SK-N-SH (cell line): ENCODE results near the gene NDUFB8. TPM values are rescaled to one million over a fixed set of nuclear protein-coding genes. Genes with fewer than 3 reads are reported as not detected.

ENCODE experiments used
- CTCF ChIA-PET: fragments of 300-600, 350-600 bp; formaldehyde crosslinking; extraction: SDS; loops from one replicate; lab custom pipeline; 2021; lab: Yijun Ruan, JAX
- POLR2A ChIA-PET: fragments of 350-600 bp; sonication (Branson Sonifier 250); formaldehyde crosslinking; extraction: SDS; loops from one replicate; lab custom pipeline; 2020; ENCODE audit warnings: antibody characterized with exemption, inconsistent platforms; lab: Yijun Ruan, JAX
- DNase-seq: peaks from one replicate; pipeline ENCODE4 v3.0.0; 2012
- H2AFZ ChIP-seq: fragments of 200-600 bp; sonication (generic); 2 replicates; pipeline ENCODE4 v1.8.1; 2016; ENCODE audit warnings: antibody characterized with exemption, mild to moderate bottlenecking, low read depth
- H3F3A ChIP-seq: fragments of 200-600 bp; sonication (generic); replicated peaks from 2 replicates; pipeline ENCODE3; 2016; ENCODE audit warnings: antibody characterized with exemption, mild to moderate bottlenecking; ENCODE audit not compliant: insufficient read depth
- H3K27ac ChIP-seq, 2 experiments: fragments of 200-500 bp in 1 of 2; fragments of 200-600 bp in 1 of 2; sonication (Bioruptor generic) in 1 of 2; sonication (generic), shearing (Covaris generic) in 1 of 2; 2 replicates each; pipeline versions ENCODE4 v1.5.1 to v1.6.1; 2014 to 2016; ENCODE audit warnings: low read depth in 2 of 2, inconsistent platforms in 1 of 2, low read length in 1 of 2, mild to moderate bottlenecking in 1 of 2, mixed read lengths in 1 of 2
- H3K27me3 ChIP-seq: fragments of 200-600 bp; sonication (generic), shearing (Covaris generic); 2 replicates; pipeline ENCODE4 v1.6.1; 2016; ENCODE audit warnings: mixed run types; ENCODE audit not compliant: insufficient read depth
- H3K36me3 ChIP-seq, 2 experiments: fragments of 200-500 bp in 1 of 2; fragments of 200-600 bp in 1 of 2; sonication (Bioruptor generic) in 1 of 2; sonication (generic) in 1 of 2; replicated peaks in 1 of 2; 2 replicates each; pipeline versions ENCODE3 to v1.5.1; 2014 to 2016; ENCODE audit warnings: low read length in 1 of 2, mild to moderate bottlenecking in 1 of 2; ENCODE audit not compliant: insufficient read depth in 2 of 2, control insufficient read depth in 1 of 2
- H3K4me1 ChIP-seq, 2 experiments: fragments of 200-500 bp in 1 of 2; fragments of 200-600 bp in 1 of 2; sonication (Bioruptor generic) in 1 of 2; sonication (generic), shearing (Covaris generic) in 1 of 2; 2 replicates each; pipeline versions ENCODE4 v1.5.1 to v1.6.1; 2014 to 2016; ENCODE audit warnings: low read depth in 1 of 2, low read length in 1 of 2, mixed run types in 1 of 2; ENCODE audit not compliant: insufficient read depth in 2 of 2, control insufficient read depth in 1 of 2
- H3K4me2 ChIP-seq: fragments of 200-600 bp; sonication (generic), shearing (Covaris generic); 2 replicates; pipeline ENCODE4 v1.6.1; 2017; ENCODE audit warnings: mixed run types
- H3K4me3 ChIP-seq, 2 experiments: fragments of 200-500 bp in 1 of 2; fragments of 200-600 bp in 1 of 2; sonication (Bioruptor generic) in 1 of 2; sonication (generic), shearing (Covaris generic) in 1 of 2; 2 replicates each; pipeline versions ENCODE4 v1.5.1 to v1.8.1; 2014 to 2016; ENCODE audit warnings: low read depth in 2 of 2, inconsistent platforms in 1 of 2, low read length in 1 of 2, mild to moderate bottlenecking in 1 of 2, mixed read lengths in 1 of 2, moderate library complexity in 1 of 2
- H3K79me2 ChIP-seq: fragments of 200-600 bp; sonication (generic); 2 replicates; pipeline ENCODE4 v1.8.1; 2017; ENCODE audit warnings: mild to moderate bottlenecking; ENCODE audit not compliant: insufficient read depth
- H3K9ac ChIP-seq: fragments of 200-600 bp; sonication (generic); 2 replicates; pipeline ENCODE4 v1.6.1; 2017; ENCODE audit warnings: mixed run types
- H3K9me2 ChIP-seq: fragments of 200-600 bp; sonication (generic); 2 replicates; pipeline ENCODE4 v1.6.1; 2017; ENCODE audit warnings: mixed run types
- H3K9me3 ChIP-seq: fragments of 200-600 bp; sonication (generic); 2 replicates; pipeline ENCODE4 v1.6.1; 2017; ENCODE audit warnings: mixed run types, mild to moderate bottlenecking, moderate library complexity
- H4K20me1 ChIP-seq: fragments of 200-600 bp; sonication (generic); 2 replicates; pipeline ENCODE4 v1.6.1; 2017; ENCODE audit warnings: mild to moderate bottlenecking, mixed run types; ENCODE audit not compliant: insufficient read depth
- EP300 ChIP-seq, 2 experiments: IDR thresholded peaks; 2 replicates each; pipeline versions ENCODE4 v1.4.0 to v1.6.1; 2012; ENCODE audit warnings: borderline replicate concordance in 1 of 2, low read depth in 1 of 2, low read length in 1 of 2
- FOXJ3 ChIP-seq: sonication (generic); formaldehyde crosslinking; IDR thresholded peaks from 2 replicates; pipeline ENCODE4 v1.5.1; 2020; ENCODE audit warnings: mild to moderate bottlenecking, missing genetic modification reagents
- MEF2A ChIP-seq: IDR thresholded peaks from 2 replicates; pipeline ENCODE4 v1.4.0; 2012; ENCODE audit warnings: low read depth, borderline replicate concordance
- REST ChIP-seq: IDR thresholded peaks from 2 replicates; pipeline ENCODE4 v1.6.1; 2012; ENCODE audit warnings: mild to moderate bottlenecking, low read depth, low read length, moderate library complexity
- TCF12 ChIP-seq: IDR thresholded peaks from 2 replicates; pipeline ENCODE4 v1.4.0; 2012
- USF2 ChIP-seq: fragments of 150-350 bp; IDR thresholded peaks from 2 replicates; pipeline ENCODE4 v1.6.1; 2017; ENCODE audit warnings: antibody characterized with exemption, low read length, low read depth, borderline replicate concordance
- YY1 ChIP-seq: IDR thresholded peaks from 2 replicates; pipeline ENCODE4 v1.4.0; 2012; ENCODE audit warnings: low read depth, mild to moderate bottlenecking
- WGBS: methylation state at CpG from one replicate; pipeline ENCODE4 v1.1.6; 2017; ENCODE audit warnings: low lambda C conversion rate; 5-methylcytosine and 5-hydroxymethylcytosine counted together
- polyA plus RNA-seq, 3 experiments: library from polyadenylated mRNA; depleted of rRNA; stranded (reverse); fragments of >200 nt; gene quantifications; 2 replicates each; pipeline ENCODE4 v1.2.3, GENCODE V29; 2012

Gene NDUFB8
- polyA plus RNA-seq, 1 of the 3 experiments (the other 2 are of a cell fraction): 368 TPM

GRCh38 chr10:100522945-100523344 is 6.7 kb downstream of the NDUFB8 start:
- WGBS: 81% methylated on average over 7 of the region's 9 CpGs
- ChIA-PET POLR2A (no interaction called here), CTCF (interaction anchor here (0.8 to 8.4 kb wide), 8 partner anchors 13 to 221 kb away, joined by 3 to 126 read pairs (median 4); partner anchors contain the start of gene HIF1AN)
- Histone ChIP-seq H3K79me2 (peaks cover 12% of the 10 kb centered on the region), H3K27me3 (no peaks in the 10 kb centered on the region), H3K9me2 (no peaks in the 10 kb centered on the region), H3K27ac (no peak overlapping the region), H3K9me3 (no peaks in the 10 kb centered on the region), H3K4me1 (peaks cover 5 to 8% of the 10 kb centered on the region in 2 experiments; a peak in 3 of 4 replicates), H3K4me2 (no peak overlapping the region), H3K4me3 (no peak overlapping the region), H3F3A (peaks cover 17% of the 10 kb centered on the region), H2AFZ (no peak overlapping the region), H3K36me3 (peaks cover 10 to 31% of the 10 kb centered on the region in 2 experiments), H3K9ac (no peak overlapping the region), H4K20me1 (no peaks in the 10 kb centered on the region)
- TF ChIP-seq MEF2A (no peak), TCF12 (no peak), YY1 (no peak)
- DNase-seq: no peak

DNA sequence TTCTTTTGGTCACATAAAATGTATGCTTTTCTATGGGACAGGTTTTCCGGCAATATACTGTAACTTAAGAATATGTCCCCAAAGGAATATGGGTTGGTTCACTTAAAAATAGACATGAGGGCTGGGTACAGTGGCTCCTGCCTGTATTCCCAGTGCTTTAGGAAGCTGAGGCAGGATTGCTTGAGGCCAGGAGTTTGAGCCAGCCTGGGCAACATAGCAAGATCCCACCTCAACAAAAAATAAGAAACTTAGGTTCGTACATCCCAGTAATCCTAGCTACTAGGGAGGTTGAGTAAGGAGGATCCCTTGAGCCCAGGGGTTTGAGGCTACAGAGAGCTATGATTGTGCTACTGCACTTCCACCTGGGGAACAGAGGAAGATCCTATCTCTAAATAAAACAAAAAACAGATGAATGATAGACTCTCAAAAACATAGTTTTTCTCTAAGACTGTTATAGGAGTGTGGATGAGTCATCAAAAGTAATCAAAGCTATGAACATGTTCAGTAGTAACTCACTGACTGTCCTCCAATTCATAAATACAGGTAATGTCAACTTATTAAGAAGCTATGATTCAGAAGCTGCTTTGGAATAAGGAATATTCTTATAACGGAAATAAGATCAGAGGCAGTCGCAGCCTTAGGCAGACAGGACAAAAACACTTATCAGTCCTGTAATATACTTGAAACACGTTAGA is 7.4 kb downstream of the NDUFB8 start:
- peaks cover 17% of the 10 kb centered on the region for H3F3A ChIP-seq
- peaks cover 9 to 31% of the 10 kb centered on the region in 2 experiments for H3K36me3 ChIP-seq
- TF ChIP-seq FOXJ3 (CRISPR knock-in tag) (no peak), USF2 (no peak), REST (no peak), EP300 (IDR thresholded peaks at IDR 0.05; ENCODE audit: borderline replicate concordance in 1 of 2, low read depth in 1 of 2, low read length in 1 of 2) (no peak)
- no peak for DNase-seq
- H3K4me3 ChIP-seq: no peak overlapping the region
- no peak overlapping the region for H2AFZ ChIP-seq
- H3K27ac ChIP-seq: no peak overlapping the region
- H3K79me2 ChIP-seq: peaks cover 5% of the 10 kb centered on the region
- H3K9me3 ChIP-seq: no peaks in the 10 kb centered on the region
- no peak overlapping the region for H3K9ac ChIP-seq
- peaks cover 5 to 8% of the 10 kb centered on the region in 2 experiments; a peak in 3 of 4 replicates for H3K4me1 ChIP-seq
- H3K27me3 ChIP-seq: no peaks in the 10 kb centered on the region
- no peaks in the 10 kb centered on the region for H3K9me2 ChIP-seq
- H3K4me2 ChIP-seq: no peak overlapping the region
- ChIA-PET CTCF (interaction anchor here (0.9 to 8.4 kb wide), 7 partner anchors 14 to 222 kb away, joined by 3 to 126 read pairs (median 4); partner anchors contain the start of gene HIF1AN), POLR2A (no interaction called here)
- 83% methylated on average over 5 of the region's 5 CpGs for WGBS
- no peaks in the 10 kb centered on the region for H4K20me1 ChIP-seq
